SK-N-MC (cell line): ENCODE results near the gene ZNF317.
"Not testable (repeated sequence)": the region's sequence is repeated elsewhere in the genome, so short reads cannot be mapped to it uniquely, and the experiment has no call there.

Experiments
- EZH2 ChIP-seq: fragments of 200-600 bp; sonication (generic); IDR thresholded peaks from one replicate; pipeline ENCODE4 v1.6.1; 2017; ENCODE audit warnings: antibody characterized with exemption
- POLR2AphosphoS5 ChIP-seq: IDR thresholded peaks from 2 replicates; pipeline ENCODE4 v1.6.1; 2012; ENCODE audit warnings: mild to moderate bottlenecking, low read depth, low read length, borderline replicate concordance

GRCh38 chr19:9198044-9198443, 57.8 kb downstream of the ZNF317 start:
- TF ChIP-seq EZH2, POLR2AphosphoS5: not testable (repeated sequence)
